Measurements from ENCODE around the gene HNRNPC. TPM values are rescaled to one million over a fixed set of nuclear protein-coding genes. Genes with fewer than 3 reads are reported as not detected.
A peak's percentile ranks its signal among the peaks of the same experiment; 100 is the strongest.

Gene HNRNPC
- total RNA-seq, 1 experiment from 2014 or later: 520 TPM

DNA sequence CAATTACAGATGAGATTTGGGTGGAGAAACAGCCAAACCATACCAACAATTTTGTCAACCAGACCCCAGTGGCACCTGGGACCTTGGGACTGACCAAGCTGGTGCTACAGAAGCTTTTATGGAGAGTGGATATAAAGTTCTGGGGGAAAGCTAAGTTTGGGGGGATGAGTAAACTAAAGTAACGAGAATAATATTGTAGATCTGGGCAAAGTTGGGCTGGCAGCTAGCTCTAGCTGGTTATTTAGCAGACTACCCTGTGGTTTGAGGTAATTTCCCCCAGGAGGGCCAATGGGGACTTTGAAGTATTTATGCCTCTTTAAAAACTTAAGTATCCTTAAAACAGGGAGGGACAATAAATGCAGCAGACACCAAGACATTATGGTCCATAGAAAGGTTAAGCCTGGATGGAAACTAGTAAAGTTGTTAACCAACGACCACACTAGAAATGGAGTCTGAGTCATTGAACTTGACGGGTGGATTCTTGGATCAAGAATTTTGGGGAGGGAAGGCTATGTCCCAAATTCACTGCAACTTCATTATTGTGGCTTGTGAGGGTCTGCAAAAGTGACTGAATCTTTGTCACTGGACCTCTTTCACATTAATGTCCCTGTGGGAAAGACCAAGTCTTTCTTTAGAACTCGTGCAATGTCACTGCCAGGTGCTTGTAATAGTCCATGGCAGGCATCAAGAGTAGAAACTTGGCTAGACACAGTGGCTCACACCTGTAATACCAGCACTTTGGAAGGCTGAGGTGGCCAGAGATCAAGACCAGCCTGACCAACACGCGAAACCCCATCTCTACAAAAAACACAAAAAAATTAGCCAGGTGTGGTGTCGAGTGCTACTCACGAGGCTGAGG is 64.8 kb downstream of the HNRNPC start:
- no peak for DNase-seq (ENCODE audit: low read depth, low spot score)
- in situ Hi-C loops (cut with HindIII; ENCODE audit: low pct_unique_long_range_greater_than_20kb, low sequenced_read_pairs): no loop called here

DNA sequence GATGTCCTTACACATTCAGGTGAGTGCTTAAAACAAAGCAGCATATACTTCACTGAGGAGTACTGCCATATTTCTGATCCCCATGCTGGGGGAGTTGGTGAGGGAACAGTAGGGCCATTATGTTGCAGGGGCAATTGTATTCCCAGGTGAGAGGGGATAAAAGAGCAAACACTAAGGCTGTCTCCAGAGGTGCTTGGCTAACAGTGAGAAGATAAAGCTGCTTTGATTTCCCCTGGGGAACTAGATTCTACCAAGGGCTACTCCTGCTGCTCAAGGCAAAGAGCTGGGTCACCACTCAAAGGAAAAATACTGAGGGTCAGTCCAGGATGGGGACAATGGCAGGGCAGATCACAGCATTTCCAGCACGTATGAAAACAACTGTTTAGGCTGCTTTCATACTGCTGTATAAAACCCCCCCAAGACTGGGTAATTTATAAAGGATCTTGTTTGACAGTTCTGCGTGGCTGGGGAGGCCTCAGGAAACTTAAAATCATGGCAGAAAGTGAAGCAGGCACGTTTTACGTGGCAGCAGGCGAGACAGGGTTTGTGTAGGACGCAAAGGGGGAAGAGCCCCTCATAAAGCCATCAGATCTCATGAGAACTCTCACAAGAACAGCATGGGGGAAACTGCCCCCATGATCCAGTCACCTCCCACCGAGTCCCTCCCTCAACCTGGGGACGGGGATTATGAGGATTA is 65.6 kb downstream of the HNRNPC start:
- in situ Hi-C loops (cut with HindIII; ENCODE audit: low pct_unique_long_range_greater_than_20kb, low sequenced_read_pairs): no loop called here
- DNase-seq (ENCODE audit: low read depth, low spot score): no peak

DNA sequence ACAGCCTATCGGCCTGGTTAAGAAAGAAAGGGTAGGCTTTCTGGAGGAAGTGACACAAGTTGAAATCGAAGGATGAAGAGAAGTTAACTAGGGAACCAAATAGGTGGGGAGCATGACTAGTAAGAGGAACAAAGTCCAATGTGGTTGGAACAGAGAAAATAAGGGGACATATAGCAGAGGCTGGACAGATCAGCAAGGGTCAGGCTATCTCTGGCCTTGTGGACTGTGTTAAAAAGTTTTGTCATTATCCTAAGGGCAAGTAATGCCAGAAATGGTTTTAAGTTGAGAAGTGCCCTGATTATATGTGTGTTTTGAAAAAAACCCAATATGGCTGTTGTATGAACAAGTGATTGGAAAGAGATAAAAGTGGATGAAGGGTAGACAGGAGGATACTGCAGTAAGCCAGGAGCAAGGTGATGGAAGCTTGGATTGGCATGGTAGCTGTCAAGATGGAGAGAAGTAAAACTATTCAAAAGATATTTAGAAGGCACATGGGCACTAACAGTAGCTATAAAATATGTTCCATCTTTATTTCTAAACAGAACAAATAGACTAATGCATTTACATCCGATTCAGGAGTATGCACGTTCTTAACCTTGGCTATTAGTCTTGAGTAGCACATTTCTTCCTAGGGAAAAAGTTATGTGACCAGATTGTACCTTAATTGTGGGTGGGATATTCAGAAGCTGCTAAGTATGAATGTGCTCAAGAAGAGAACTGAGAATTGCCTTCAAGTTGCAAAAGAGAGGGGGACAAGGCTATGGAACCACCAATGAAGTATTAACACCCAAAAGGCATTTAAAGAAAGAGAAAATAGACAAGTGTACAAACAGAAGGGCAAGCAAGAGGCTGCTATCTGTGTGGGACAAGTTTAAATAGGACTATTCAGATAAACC is 66.5 kb downstream of the HNRNPC start:
- in situ Hi-C loops (cut with HindIII; ENCODE audit: low pct_unique_long_range_greater_than_20kb, low sequenced_read_pairs): no loop called here

DNA sequence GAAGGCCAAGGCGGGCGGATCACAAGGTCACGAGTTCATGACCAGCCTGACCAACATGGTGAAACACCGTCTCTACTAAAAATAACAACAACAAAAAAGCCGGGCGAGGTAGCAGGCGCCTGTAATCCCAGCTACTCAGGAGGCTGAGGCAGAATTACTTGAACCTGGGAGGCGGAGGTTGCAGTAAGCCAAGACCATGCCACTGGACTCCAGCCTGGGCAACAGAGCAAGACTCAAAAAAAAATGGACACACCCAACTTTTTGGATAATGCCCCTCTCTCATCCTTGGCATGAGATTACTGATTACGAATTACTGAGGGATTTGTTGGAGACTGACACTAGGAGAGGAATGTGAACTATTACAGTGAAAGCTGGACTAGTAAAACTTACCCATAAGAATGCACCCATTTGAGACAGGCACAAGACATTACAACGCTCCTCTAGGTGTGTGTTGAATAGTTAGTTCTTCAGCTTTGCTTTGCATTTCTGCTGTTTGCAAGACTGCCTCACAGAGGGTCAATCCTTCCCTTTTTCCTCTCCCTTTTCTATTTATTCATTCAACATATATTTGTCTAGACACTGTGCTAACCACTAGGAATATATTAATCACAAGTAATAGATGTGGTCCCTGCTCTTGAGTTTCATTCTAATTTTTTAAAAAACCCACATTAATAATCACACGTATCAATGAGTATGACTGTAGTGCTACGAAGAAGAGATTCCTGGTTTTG is 67.3 kb downstream of the HNRNPC start:
- DNase-seq (ENCODE audit: low read depth, low spot score): no peak
- in situ Hi-C loops (cut with HindIII; ENCODE audit: low pct_unique_long_range_greater_than_20kb, low sequenced_read_pairs): no loop called here

More for the DNA sequence above, 66.5 kb downstream of the HNRNPC start:
- no peak for DNase-seq (ENCODE audit: low read depth, low spot score)

DNA sequence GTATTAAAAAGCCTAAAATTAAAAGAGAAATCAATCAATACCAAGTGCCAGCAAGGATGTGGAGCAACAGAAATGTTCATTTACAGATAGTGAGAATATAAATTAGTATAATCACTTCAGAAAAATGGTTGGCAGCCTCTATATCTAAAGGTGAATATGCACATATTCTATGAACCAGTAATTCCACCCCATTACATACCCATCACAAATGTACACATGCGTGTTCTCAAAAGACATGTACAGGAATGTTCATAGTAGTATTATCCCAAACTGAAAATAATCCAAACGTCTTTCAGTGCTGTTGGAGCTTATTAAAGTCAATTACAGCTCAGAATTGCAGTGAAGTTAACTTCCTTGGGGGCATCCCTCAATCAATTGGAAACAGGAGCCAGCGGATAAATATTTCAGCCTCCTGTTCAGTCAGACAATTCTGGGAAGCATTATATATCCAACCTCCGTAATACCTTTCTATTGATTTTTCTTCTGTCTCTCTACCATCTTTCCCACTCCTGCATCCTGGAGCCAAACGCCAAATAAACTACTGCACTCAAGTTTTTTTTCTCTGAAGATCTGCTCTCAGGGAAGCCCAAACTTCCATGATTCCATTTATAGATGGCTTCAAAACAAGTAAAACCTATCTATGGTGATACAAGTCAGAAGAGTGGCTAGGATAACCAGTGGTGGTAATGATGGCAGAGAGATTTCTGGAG is 68.3 kb downstream of the HNRNPC start:
- in situ Hi-C loops (cut with HindIII; ENCODE audit: low pct_unique_long_range_greater_than_20kb, low sequenced_read_pairs): no loop called here
- no peak for DNase-seq (ENCODE audit: low read depth, low spot score)

DNA sequence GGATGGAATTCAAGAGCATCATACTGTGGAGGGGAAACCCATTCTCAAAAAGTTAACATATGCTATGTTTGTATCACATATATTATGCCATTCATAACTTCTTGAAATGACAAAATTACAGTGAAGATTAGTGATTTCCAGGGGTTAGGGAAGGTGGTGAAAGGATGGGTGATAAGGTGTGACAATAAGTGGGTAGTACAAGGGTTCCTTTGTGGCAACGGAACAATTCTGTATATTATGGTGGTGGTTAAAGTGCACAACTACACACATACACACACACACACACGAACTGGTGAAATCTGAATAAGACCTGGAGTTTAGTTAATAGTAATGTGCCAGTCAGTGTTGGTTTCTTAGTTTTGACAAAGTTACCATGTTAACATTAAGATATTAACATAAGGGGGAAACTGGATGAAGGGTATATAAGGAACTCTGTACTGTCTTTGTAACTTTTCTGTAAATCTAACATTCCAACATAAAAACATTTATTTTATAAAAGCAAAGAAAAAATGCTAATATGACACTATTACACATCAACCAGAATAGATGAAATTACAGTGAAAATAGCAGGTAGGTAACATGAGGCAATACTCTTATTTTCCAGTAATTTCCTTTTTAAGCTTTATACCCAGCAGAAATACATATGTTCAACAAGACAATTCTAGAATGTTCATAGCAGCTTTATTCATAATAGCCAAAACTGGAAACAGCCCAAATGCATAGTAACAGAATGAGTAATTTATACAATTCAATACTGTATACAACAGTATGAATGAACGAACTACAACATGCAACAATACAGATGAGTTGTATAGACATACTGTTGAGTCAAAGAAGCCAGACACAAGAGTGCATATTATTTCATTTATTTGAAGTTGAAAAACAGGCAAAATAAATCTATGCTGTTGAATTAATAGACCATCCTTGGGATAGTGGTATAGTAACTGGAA is 69.4 kb downstream of the HNRNPC start:
- in situ Hi-C loops (cut with HindIII; ENCODE audit: low pct_unique_long_range_greater_than_20kb, low sequenced_read_pairs): no loop called here
- no peak for DNase-seq (ENCODE audit: low read depth, low spot score)

DNA sequence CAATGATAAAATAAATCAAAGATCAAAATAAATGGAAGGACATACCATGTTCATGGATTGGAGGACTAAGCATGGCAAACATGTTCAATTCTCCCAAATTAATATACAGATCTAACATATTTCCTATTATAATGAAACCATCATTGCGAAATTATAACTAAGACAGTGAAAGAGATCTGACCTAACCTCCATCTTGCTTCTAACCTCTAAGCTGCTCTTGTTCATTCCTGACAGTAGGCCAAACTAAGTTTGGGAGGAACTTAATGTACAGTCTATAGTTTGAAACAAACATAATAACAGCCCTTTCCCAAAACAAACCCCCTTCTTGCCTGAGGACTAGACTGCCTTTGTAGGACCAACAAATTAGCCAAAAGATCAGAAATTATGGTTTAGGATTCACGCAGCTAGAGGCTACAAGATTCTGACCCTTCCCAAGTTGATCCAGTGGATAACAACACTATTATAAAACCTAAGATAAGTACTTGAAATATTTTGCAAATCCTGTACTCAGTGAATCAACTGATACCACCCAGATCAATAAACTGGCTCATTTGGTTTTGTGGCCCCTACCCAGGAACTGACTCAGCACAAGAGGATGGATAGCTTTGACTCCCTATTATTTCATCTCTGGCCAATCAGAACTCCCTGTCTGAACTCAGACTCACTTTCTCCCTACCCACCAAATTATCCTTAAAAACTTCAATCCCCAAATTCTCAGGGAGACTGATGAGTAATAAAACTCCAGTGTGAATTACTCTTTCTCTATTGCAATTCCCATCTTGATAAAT is 71.6 kb downstream of the HNRNPC start:
- in situ Hi-C loops (cut with HindIII; ENCODE audit: low pct_unique_long_range_greater_than_20kb, low sequenced_read_pairs): no loop called here
- no peak for DNase-seq (ENCODE audit: low read depth, low spot score)

DNA sequence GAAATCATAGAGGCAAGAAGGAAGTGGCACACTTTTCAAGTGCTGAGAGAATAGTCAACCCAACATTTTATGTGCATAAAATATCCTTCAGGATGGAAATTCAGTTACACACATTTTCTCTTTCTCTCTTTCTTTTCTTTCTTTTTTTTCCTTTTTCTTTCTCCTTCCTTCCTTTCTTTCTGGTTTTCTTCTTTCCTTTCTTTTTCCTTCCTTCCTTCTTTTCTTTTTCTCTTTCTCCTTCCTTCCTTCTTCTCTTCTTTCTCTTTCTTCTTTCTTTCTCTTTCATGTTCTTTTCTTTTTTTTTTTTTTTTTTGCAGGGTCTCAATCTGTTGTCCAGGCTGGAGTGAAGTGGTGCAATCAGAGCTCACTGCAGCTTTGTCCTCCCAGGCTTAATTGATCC is 74.6 kb downstream of the HNRNPC start:
- in situ Hi-C loops (cut with HindIII; ENCODE audit: low pct_unique_long_range_greater_than_20kb, low sequenced_read_pairs): no loop called here

DNA sequence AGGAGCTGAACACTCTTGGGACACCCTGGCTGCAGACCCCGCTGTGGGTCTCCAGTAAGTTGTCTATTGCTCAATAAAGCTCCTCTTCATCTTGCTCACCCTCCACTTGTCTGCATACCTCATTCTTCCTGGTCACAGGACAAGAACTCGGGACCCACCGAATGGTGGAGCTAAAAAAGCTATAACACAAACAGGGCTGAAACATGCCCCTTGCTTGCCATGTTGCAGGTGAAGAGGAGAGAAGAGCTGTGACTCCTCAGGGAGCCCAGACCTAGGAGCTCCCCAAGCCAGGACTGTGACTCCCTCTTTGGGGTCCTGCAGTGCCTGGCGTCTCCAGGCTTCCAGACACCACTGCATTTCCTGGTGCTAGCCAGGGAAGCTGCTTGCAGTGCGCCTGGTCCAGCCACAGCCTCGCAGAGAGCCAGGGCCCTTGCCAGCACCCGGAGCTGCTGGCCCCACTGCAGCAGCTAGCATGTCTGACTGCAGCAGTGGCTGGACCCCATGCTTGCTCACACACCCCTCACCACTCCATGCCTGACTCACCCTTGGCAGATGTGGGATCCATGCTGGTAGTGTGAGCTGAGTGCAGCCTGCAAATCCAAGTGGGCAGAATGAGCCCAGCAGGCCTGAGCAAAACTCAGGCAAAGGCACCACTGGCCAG is 76.2 kb downstream of the HNRNPC start:
- DNase-seq (ENCODE audit: low read depth, low spot score): no peak
- in situ Hi-C loops (cut with HindIII; ENCODE audit: low pct_unique_long_range_greater_than_20kb, low sequenced_read_pairs): no loop called here

More for the DNA sequence above, 74.6 kb downstream of the HNRNPC start:
- DNase-seq (ENCODE audit: low read depth, low spot score): no peak

DNA sequence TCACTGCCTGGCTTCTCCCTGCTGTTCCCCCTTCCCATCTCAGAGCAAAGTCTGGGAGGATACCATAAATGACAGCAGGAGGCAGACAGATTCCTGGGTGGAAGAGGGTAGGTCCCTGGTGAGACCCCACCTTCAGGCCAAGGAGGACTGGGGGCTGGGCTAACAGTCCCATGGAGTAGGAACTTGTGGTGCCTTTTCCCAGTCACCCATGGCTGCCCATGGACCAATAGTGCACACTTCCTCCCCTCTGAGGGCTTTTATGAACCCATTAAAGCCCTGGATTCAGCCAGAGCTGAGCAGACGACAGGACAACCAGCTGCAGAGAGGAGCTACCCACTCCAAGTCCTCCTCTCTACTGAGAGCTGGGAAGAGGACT is 76.8 kb downstream of the HNRNPC start:
- in situ Hi-C loops (cut with HindIII; ENCODE audit: low pct_unique_long_range_greater_than_20kb, low sequenced_read_pairs): no loop called here
- DNase-seq (ENCODE audit: low read depth, low spot score): no peak

DNA sequence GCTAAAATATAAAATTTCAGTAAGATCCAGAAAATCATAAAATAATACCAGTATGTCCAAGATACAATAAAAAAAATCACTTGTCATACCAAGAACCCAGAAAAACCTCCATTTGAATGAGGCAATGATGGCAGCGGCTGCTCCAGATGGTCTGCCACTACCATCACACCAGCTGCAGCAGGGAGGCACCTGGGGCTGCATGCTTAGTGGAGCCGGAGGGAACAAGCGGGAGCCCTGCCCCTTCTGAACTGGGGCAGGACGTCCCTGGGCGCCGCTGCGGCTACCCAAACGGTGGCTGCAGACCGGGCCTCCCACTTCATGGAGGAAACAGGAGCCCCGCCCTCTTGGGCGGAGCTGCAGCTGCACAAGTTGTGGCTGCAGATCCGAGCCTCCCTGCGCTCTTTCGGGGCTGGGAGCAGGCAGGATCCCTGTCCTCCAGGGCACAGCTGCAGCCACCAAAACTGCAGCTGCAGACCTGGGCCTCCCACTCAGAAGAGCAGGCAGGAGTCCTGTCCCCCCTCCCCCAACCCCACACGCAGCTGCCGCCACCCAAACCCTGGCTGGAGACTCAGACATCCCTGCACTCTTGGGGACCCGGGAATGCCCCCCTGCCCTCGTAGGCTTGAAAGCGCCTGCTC is 77.3 kb downstream of the HNRNPC start:
- peak; percentile 68 for DNase-seq (ENCODE audit: low read depth, low spot score)
- in situ Hi-C loops (cut with HindIII; ENCODE audit: low pct_unique_long_range_greater_than_20kb, low sequenced_read_pairs): no loop called here

DNA sequence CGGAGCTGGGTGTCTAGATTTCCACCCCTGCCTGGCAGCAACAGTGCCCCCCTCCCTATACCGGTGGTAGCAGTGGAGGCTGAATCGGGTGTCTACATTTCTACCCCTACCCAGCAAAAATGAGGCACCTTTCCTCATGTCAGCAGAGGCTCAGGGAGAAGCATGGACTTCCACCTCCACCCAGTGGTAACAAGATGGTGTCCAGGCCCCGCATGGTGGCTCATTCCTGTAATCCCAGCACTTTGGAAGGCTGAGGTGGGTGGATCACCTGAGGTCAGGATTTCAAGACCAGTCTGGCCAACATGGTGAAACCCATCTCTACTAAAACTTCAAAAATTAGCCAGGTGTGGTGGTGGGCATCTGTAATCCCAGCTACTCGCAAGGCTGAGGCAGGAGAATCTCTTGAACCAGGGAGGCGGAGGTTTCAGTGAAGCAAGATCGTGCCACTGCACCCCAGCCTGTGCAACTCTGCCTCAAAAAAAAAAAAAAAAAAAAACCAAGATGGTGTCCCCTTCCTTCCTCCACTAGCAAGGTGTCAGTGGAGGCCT is 77.9 kb downstream of the HNRNPC start:
- in situ Hi-C loops (cut with HindIII; ENCODE audit: low pct_unique_long_range_greater_than_20kb, low sequenced_read_pairs): no loop called here
- peak; percentile 43 for DNase-seq (ENCODE audit: low read depth, low spot score)

DNA sequence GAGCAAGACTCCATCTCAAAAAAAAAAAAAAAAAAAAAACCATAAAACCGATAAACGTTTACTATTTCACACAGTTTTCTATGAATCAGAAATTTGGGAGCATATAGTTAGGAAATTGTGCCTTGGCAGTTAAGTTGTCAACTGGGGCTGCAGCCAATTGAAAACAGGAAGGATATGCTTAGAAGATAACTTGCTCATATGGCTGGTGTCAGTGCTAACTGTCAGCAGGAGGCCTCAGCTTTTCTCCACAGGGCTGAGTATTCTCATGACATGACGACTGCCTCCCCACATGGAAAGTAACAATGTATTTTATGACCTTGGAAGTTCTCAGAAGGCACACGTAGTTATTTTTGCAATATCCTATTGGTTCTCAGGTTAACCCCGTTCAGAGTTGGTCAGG is 83.8 kb downstream of the HNRNPC start:
- no peak for DNase-seq (ENCODE audit: low read depth, low spot score)

DNA sequence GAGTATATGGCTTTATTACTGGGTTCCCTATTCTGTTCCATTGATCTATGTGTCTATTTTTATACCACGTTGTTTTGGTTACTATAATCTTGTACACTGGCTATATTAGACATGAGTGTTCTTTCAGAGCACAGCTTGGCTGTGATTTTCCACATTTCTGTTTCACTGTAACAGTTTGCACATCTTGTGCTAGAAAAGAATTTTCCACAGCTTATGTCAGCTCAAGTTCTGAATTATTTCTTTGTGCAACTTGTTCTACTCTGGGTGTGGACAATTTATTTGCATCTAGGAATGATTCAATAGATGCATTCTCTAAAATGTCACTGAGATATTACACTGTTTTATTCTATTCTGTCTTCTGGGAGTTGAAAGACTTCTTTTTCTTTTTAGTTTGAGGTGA is 85.0 kb downstream of the HNRNPC start:
- DNase-seq (ENCODE audit: low read depth, low spot score): peak; percentile 80
- in situ Hi-C loops (cut with HindIII; ENCODE audit: low pct_unique_long_range_greater_than_20kb, low sequenced_read_pairs): no loop called here

More for the DNA sequence above, 83.8 kb downstream of the HNRNPC start:
- in situ Hi-C loops (cut with HindIII; ENCODE audit: low pct_unique_long_range_greater_than_20kb, low sequenced_read_pairs): no loop called here
